T-cell (primary cell): ENCODE results near the gene OAT. TPM values are rescaled to one million over a fixed set of nuclear protein-coding genes. Genes with fewer than 3 reads are reported as not detected.

Experiments used
- ATAC-seq, 4 experiments: fragments of 200-7000 bp in 3 of 4; fragments of 150-1000 bp in 1 of 4; cut with Tn5 transposase; replicated peaks in 1 of 4; 1 replicate in 3 of 4; 2 replicates in 1 of 4; pipeline ENCODE4 v1.10.0; 2021; ENCODE audit warnings: moderate library complexity in 3 of 4, mild to moderate bottlenecking in 2 of 4, moderate number of reproducible peaks in 1 of 4
- CTCF ChIA-PET, 2 donors: fragments of 300-600 bp; sonication (Branson Sonifier 250); formaldehyde crosslinking; loops; one replicate each; lab custom pipeline; 2022; ENCODE audit warnings: antibody characterized with exemption in 2 of 2; lab: Charles Lee
- POLR2A ChIA-PET, 2 donors: fragments of 300-600 bp; sonication (Branson Sonifier 250); formaldehyde crosslinking; loops; one replicate each; lab custom pipeline; 2022; ENCODE audit warnings: antibody characterized with exemption in 2 of 2; lab: Charles Lee
- DNase-seq, 35 experiments: peaks; one replicate each; pipeline versions ENCODE4 v3.0.0 to v3.0.0-alpha.2; 2013 to 2023
- H3K27ac ChIP-seq: one replicate; pipeline ENCODE4 v1.5.1; 2013; ENCODE audit warnings: low read length
- H3K27me3 ChIP-seq, 2 experiments: replicated peaks in 1 of 2; 1 replicate in 1 of 2; 2 replicates in 1 of 2; pipeline versions ENCODE4 v1.6.1 to v1.7.0; 2013; ENCODE audit warnings: low read length in 1 of 2, mixed read lengths in 1 of 2; ENCODE audit not compliant: control insufficient read depth in 2 of 2, insufficient read depth in 2 of 2; ENCODE audit errors: extremely low read depth in 1 of 2
- H3K36me3 ChIP-seq, 2 donors: 1 replicate in 1 of 2; 2 replicates in 1 of 2; pipeline versions ENCODE4 v1.6.1 to v1.7.0; 2013; ENCODE audit warnings: low read length in 1 of 2; ENCODE audit not compliant: control insufficient read depth in 2 of 2, insufficient read depth in 1 of 2; ENCODE audit errors: extremely low read depth in 1 of 2
- H3K4me1 ChIP-seq, 2 experiments: 1 replicate in 1 of 2; 2 replicates in 1 of 2; pipeline versions ENCODE4 v1.6.1 to v1.7.0; 2013; ENCODE audit warnings: low read length in 2 of 2, mixed read lengths in 1 of 2; ENCODE audit not compliant: insufficient read depth in 2 of 2, control insufficient read depth in 1 of 2; ENCODE audit errors: extremely low read depth in 1 of 2
- H3K4me3 ChIP-seq, 2 donors: 1 replicate in 1 of 2; 2 replicates in 1 of 2; pipeline versions ENCODE4 v1.5.1 to v1.7.0; 2013; ENCODE audit warnings: mild to moderate bottlenecking in 2 of 2, low read length in 1 of 2, moderate library complexity in 1 of 2; ENCODE audit not compliant: control insufficient read depth in 1 of 2; ENCODE audit errors: extremely low read depth in 1 of 2
- H3K9me3 ChIP-seq: 2 replicates; pipeline ENCODE4 v1.7.0; 2013
- H3K27ac Mint-ChIP-seq, 2 donors: one replicate each; pipeline ENCODE4 v1.8.0; 2020 to 2021; ENCODE audit warnings: mild to moderate bottlenecking in 2 of 2, mixed read lengths in 2 of 2
- H3K27me3 Mint-ChIP-seq, 2 donors: one replicate each; pipeline ENCODE4 v1.8.0; 2021 to 2022; ENCODE audit warnings: mixed read lengths in 2 of 2
- H3K36me3 Mint-ChIP-seq: one replicate; pipeline ENCODE4 v1.8.0; 2021; ENCODE audit warnings: mixed read lengths
- H3K4me1 Mint-ChIP-seq, 3 donors: one replicate each; pipeline ENCODE4 v1.8.0; 2020 to 2022; ENCODE audit warnings: mixed read lengths in 3 of 3, mild to moderate bottlenecking in 1 of 3
- H3K4me3 Mint-ChIP-seq, 3 donors: one replicate each; pipeline ENCODE4 v1.8.0; 2020 to 2022; ENCODE audit warnings: mild to moderate bottlenecking in 3 of 3, mixed read lengths in 3 of 3, moderate library complexity in 3 of 3
- H3K9me3 Mint-ChIP-seq, 3 donors: one replicate each; pipeline ENCODE4 v1.8.0; 2020 to 2022; ENCODE audit warnings: mixed read lengths in 3 of 3
- WGBS: methylation state at CpG from one replicate; pipeline ENCODE4 v1.1.5; 2013; ENCODE audit warnings: missing lambda C conversion rate; ENCODE audit not compliant: insufficient coverage; 5-methylcytosine and 5-hydroxymethylcytosine counted together
- total RNA-seq, 35 experiments: library from RNA in 6 of 35; stranded (reverse) in 6 of 35; fragments of 120-200 nt in 1 of 35; gene quantifications; one replicate each; pipeline versions ENCODE4 v1.2.1 to v1.2.4 and lab custom pipeline; 2013 to 2026

OAT gene
- total RNA-seq (10 to 100 TPM; 23.2 to 42.5 (median 38.1) TPM), total RNA-seq (lab: John Stamatoyannopoulos, UW) (38.0 to 104 (median 63.3) reads per million in 29 experiments)
- 39.2 TPM for total RNA-seq (2013)

DNA sequence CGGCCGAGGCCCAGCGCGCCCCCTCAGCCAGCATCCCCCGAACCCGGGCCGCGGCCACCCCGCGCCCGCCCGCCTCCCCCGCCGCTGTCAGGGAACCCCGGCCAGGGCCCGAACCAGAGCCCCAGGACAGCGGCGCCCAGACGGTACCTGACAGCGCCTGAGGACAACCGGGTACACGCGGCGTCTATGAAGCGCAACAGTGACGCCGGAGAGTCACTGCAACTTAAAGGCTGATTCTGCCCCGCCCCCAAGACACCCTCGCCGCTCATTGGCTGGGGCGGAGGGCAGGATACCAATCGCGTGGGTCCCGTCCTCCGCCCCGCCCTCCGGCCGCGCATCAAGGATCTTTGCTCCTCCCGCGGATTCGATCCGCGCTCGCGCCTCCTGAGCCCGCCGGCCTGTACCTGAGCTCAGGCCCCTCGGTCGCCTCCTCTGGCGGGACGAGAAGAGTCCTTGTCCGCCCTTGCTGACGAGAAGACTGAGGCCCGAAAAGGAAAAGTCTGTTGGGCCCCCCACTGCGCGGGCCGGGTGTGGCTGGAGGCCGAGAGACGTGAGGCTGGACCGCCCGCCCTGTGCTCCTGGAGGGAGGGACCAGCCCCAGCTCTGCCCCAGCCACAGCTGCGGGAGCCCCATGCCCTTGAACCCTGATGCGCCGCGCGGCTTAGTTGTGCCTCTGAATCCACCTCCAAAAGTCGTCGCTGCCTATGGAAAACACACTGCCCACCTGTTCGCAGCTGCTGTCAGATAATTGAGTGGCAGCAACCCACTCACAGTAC is at the start of gene OAT:
OAT (minus strand) TSS at position 198 of the 776 bp plus-strand sequence. CDS start 6,752 bp downstream, outside the sequence.
- peaks cover 5 to 14% of the 10 kb centered on the region in 2 experiments for H3K4me1 ChIP-seq
- H3K9me3 ChIP-seq, result no peaks in the 10 kb centered on the region
- Mint-ChIP-seq H3K4me3 (peak within 1 kb of the TSS; percentile 76 to 82 (median 77)), H3K4me1 (peaks cover 30 to 36% (median 30%) of the 10 kb centered on the region in 3 donors), H3K27me3 (peaks cover 3 to 7% of the 10 kb centered on the region in 2 donors), H3K9me3 (no peaks in the 10 kb centered on the region), H3K36me3 (peaks cover 4% of the 10 kb centered on the region), H3K27ac (peak within 1 kb of the TSS; percentile 43 to 73)
- POLR2A ChIA-PET, result interaction anchor here (0.6 to 1.2 kb wide), 8 partner anchors 8 to 1466 kb away, joined by 3 to 9 read pairs (median 4); partner anchors contain the start of gene LHPP (in 1 of the 2)
- WGBS, result 2% methylated on average over 69 of the region's 70 CpGs
- ATAC-seq (peak; percentile 95 to 98 (median 96)), DNase-seq (peak; percentile 90 to 98 (median 96))
- H3K27ac ChIP-seq, result peak within 1 kb of the TSS; percentile 15
- no peaks in the 10 kb centered on the region for H3K36me3 ChIP-seq
- H3K4me3 ChIP-seq, result peak within 1 kb of the TSS; percentile 55 to 66
- peaks cover 0 to 17% of the 10 kb centered on the region in 2 experiments for H3K27me3 ChIP-seq
- CTCF ChIA-PET, result interaction anchor here (0.5 to 1.4 kb wide), 5 partner anchors 15 to 425 kb away, joined by 3 to 6 read pairs (median 4); partner anchors contain the start of gene LHPP (in 1 of the 2)

DNA sequence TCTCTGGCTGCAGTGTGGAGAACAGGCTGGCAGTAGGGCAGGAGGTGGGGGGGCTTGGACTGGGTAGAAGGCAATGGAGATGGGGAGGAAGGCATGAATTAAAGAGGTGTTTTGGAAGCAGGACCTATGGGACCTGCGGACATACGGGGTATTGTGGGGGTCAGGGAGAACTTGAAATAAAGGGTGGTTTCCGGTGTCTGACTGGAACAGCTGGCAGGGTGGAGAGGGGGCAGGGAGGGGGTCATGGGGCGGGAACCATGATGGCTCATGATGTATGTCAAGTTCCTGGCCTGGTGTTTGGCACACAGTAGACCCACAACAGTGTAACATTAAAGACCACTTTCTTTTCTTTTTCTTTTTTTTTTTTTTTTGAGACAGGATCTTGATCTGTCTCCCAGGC is 48.4 kb upstream of the OAT start:
- Histone ChIP-seq H3K36me3 (peaks cover 2 to 4% of the 10 kb centered on the region in 2 donors), H3K4me1 (peaks cover 3 to 25% of the 10 kb centered on the region in 2 experiments), H3K27me3 (no peaks in the 10 kb centered on the region), H3K9me3 (no peaks in the 10 kb centered on the region), H3K4me3 (no peak overlapping the region), H3K27ac (no peak overlapping the region)
- H3K4me3 Mint-ChIP-seq, result no peak overlapping the region
- no peaks in the 10 kb centered on the region for H3K27me3 Mint-ChIP-seq
- no CpG with 5 or more reads among the region's 4 CpGs for WGBS
- H3K9me3 Mint-ChIP-seq, result no peaks in the 10 kb centered on the region
- POLR2A ChIA-PET, result no interaction called here
- DNase-seq (no peak), ATAC-seq (no peak)
- CTCF ChIA-PET, result interaction anchor here (0.6 to 0.7 kb wide), 2 partner anchors 48 to 63 kb away, joined by 3 to 5 read pairs; no protein-coding TSS in a partner anchor
- peaks cover 27 to 30% (median 30%) of the 10 kb centered on the region in 3 donors for H3K4me1 Mint-ChIP-seq
- H3K36me3 Mint-ChIP-seq, result no peaks in the 10 kb centered on the region
- no peak overlapping the region for H3K27ac Mint-ChIP-seq

DNA sequence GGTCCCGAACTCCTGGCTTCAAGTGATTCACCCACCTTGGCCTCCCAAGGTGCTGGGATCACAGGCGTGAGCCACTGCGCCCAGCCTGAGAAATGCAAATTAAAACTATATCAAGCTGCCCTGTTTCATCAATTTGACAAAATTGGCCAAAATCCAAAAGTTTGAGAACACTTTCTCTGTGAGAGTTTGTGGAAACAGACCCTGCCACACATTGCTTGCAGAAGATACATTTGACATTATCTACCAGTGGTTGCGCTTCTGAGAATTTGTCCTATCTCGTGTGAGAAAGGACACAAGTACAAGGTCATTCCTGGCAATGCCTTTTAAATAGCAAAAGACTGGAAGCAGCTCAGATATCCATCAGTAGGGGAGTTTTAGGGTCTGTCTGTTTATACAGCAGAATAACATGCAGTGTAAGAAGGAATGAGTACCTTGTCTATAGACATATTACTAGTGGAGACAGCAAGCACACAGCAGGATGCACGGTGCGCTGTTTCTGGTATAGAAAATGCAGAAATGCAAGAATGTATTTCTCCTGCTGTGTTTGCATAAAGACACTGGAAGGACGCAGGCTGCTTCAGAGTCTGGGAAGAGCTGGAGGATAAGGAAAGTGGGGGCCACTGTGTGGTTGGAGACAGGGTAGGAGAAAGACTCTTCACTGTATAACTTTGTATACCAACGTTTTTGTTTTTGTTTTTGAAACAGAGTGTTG is 47.2 kb upstream of the OAT start:
- ChIA-PET POLR2A (no interaction called here), CTCF (interaction anchor here in 1 of 2 donors (0.6 kb wide), 1 partner anchor 68 kb away, joined by 4 read pairs; no protein-coding TSS in a partner anchor)
- no peak for ATAC-seq
- WGBS, result 89% methylated on average over 3 of the region's 9 CpGs
- no peak overlapping the region for H3K4me3 ChIP-seq
- H3K27me3 ChIP-seq, result no peaks in the 10 kb centered on the region
- H3K4me1 ChIP-seq, result peaks cover 3 to 31% of the 10 kb centered on the region in 2 experiments
- peak overlapping the region; percentile 91 to 95 for H3K27ac Mint-ChIP-seq
- H3K36me3 Mint-ChIP-seq, result no peaks in the 10 kb centered on the region
- H3K36me3 ChIP-seq, result peaks cover 2 to 4% of the 10 kb centered on the region in 2 donors
- H3K4me3 Mint-ChIP-seq, result peak overlapping the region in 2 of 3 donors; percentile 45 to 67
- peaks cover 0 to 4% (median 0%) of the 10 kb centered on the region in 3 donors for H3K9me3 Mint-ChIP-seq
- H3K9me3 ChIP-seq, result no peaks in the 10 kb centered on the region
- H3K27ac ChIP-seq, result peak overlapping the region; percentile 1
- DNase-seq, result no peak
- no peaks in the 10 kb centered on the region for H3K27me3 Mint-ChIP-seq
- H3K4me1 Mint-ChIP-seq, result peaks cover 32 to 36% (median 36%) of the 10 kb centered on the region in 3 donors

DNA sequence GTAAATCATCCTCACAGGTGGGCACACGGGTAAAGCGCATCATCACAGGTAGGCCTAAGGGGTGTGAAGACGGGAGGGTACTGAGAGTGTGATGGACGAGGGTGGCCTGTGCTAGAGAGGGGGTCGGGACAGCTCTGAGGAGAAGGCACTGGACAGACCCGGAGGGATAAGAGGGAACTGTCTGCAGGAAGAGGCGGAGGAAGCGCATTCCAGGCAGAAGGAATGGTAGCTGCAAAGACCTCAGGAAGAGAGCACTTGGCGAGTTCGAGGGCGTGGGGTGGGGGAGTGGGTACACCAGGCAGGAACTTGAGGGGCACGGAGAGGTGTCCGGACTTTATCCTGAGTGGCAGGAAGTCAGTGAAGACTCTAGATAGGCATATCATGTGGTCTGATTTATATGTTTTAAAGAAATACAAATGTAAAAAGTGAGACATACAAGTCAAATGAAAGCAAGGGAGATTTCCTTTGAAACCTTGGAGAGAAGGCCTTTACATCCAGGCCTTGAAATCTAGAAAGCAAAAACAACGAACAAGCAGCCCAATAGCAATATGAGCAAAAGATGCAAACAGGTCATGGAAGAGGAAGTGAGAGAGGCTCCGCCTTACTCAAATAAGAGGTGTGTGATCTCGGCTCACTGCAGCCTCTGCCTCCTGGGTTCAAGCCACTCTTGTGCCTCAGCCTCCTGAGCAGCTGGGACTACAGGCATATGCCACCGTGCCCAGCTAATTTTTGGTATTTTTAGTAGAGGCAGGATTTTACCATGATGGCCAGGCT is 46.5 kb upstream of the OAT start:
- peak overlapping the region; percentile 4 to 67 (median 45) for H3K4me3 Mint-ChIP-seq
- H3K9me3 Mint-ChIP-seq, result peaks cover 0 to 4% (median 0%) of the 10 kb centered on the region in 3 donors

DNA sequence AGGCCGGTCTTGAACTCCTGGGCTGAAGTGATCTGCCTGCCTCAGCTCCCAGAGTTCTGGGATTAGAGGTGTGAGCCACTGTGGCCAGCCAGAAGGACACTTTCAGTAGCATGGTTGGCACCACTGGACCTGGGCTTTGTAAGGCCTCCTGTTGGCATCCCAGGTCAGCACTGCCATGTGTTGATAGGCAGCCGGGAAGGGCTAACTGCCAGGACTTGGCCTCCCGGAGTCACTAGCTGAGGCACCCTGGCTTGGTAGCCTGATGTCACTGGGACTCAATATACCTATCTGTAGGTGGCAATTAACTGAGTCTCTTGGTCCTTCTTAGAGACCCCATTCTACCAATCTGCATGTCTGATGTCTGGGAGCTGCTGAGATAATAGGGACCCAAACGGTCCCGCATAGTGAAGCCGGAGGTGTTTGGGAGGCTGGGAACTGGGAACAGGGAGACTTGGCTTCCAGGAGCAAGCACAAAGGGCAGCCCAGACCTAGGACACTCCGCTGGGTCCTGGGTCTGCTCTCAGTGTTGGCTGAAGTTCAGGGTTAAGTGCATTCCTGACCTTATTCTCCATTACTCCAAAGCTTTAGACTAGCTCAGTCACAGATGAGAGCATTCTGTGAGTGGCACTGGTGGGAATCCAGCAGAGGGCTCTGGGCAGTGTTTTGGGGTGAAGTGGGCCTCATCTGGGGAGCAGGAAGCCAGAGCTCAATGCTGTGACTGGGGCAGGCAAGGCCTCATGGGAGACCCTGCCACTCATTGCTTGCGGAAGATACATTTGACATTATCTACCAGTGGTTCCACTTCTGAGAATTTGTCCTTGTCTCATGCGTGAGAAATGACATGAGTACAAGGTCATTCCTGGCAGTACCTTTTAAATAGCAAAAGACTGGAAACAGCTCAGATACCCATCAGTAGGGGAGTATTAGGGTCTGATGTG is 45.6 kb upstream of the OAT start:
- POLR2A ChIA-PET, result interaction anchor here in 1 of 2 donors (0.6 kb wide), 1 partner anchor 472 kb away, joined by 3 read pairs; no protein-coding TSS in a partner anchor
- Mint-ChIP-seq H3K27me3 (no peaks in the 10 kb centered on the region), H3K4me1 (peaks cover 31 to 36% (median 32%) of the 10 kb centered on the region in 3 donors), H3K27ac (peak overlapping the region; percentile 91 to 95), H3K4me3 (peak overlapping the region; percentile 4 to 67 (median 45)), H3K9me3 (peaks cover 0 to 4% (median 0%) of the 10 kb centered on the region in 3 donors), H3K36me3 (no peaks in the 10 kb centered on the region)
- Histone ChIP-seq H3K27me3 (peaks cover 0 to 5% of the 10 kb centered on the region in 2 experiments), H3K4me1 (peaks cover 3 to 31% of the 10 kb centered on the region in 2 experiments), H3K27ac (peak overlapping the region; percentile 1), H3K4me3 (no peak overlapping the region), H3K9me3 (no peaks in the 10 kb centered on the region), H3K36me3 (peaks cover 0 to under 1% of the 10 kb centered on the region in 2 donors)
- 95% methylated on average over 6 of the region's 9 CpGs for WGBS
- ATAC-seq (no peak), DNase-seq (no peak)
- CTCF ChIA-PET, result no interaction called here

More for the DNA sequence above, 46.5 kb upstream of the OAT start:
- Histone ChIP-seq H3K36me3 (peaks cover 2 to 4% of the 10 kb centered on the region in 2 donors), H3K4me1 (peaks cover 3 to 31% of the 10 kb centered on the region in 2 experiments), H3K4me3 (no peak overlapping the region), H3K27ac (peak overlapping the region; percentile 1), H3K9me3 (no peaks in the 10 kb centered on the region), H3K27me3 (peaks cover 0 to 2% of the 10 kb centered on the region in 2 experiments)
- peak in 1 of 35 experiments; percentile 26 for DNase-seq
- no peak for ATAC-seq
- peak overlapping the region; percentile 91 to 95 for H3K27ac Mint-ChIP-seq
- H3K36me3 Mint-ChIP-seq, result no peaks in the 10 kb centered on the region
- peaks cover 32 to 36% (median 36%) of the 10 kb centered on the region in 3 donors for H3K4me1 Mint-ChIP-seq
- ChIA-PET POLR2A (no interaction called here), CTCF (interaction anchor here in 1 of 2 donors (0.5 kb wide), 1 partner anchor 48 kb away, joined by 3 read pairs; no protein-coding TSS in a partner anchor)
- H3K27me3 Mint-ChIP-seq, result no peaks in the 10 kb centered on the region
- 63% methylated on average over 16 of the region's 17 CpGs for WGBS
